CD4-positive, alpha-beta T cell treated with Interleukin-4 for 4 hours (primary cell): ENCODE data around the gene SOCS4.
"Not testable (repeated sequence)": the region's sequence is repeated elsewhere in the genome, so short reads cannot be mapped to it uniquely, and the experiment has no call there.

Experiments
- DNase-seq: peaks from one replicate; pipeline ENCODE4 v3.0.0-alpha.2; 2020

The SOCS4 gene, protein sequence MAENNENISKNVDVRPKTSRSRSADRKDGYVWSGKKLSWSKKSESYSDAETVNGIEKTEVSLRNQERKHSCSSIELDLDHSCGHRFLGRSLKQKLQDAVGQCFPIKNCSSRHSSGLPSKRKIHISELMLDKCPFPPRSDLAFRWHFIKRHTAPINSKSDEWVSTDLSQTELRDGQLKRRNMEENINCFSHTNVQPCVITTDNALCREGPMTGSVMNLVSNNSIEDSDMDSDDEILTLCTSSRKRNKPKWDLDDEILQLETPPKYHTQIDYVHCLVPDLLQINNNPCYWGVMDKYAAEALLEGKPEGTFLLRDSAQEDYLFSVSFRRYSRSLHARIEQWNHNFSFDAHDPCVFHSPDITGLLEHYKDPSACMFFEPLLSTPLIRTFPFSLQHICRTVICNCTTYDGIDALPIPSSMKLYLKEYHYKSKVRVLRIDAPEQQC

DNA sequence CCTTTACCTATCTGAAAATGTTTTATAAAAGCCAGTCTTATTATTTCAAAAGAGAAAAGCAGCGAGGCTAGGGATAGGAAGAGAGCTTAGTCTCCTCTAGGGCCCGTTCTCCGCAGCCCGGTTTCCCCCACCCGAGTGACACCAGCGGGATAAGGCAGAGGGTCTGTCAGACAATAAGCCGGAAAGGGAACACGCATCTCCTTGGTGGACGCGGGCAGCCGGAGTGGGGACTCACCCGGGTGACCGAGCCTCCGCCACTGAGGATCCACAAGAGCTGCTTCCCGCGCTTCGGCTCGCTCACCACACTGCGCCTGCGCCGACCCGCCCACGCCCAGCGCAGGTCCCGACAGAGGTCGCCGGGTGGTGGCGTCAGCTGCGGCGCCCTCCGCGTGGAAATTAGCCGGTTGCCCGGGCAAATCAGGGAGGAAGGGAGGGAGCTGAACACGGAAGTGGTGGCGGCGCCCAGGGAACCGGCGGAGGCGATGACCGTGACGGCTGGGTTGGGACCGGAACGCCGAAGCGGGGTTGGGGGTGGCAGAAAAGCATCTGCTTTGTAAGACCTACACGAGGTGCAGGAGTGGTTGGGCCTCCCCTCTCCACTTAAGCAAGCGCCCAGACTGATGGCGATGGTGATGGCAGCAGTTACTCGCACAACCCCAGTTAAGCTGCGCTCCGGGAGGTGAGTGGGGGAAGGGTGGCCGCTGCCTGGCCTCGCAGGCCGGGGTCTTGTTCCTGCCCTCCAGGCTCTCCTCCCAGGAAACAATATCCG, at the start of gene SOCS4, which contains the start of gene WDHD1:
TSS of gene SOCS4 (plus strand) at position 444 of the 769 bp plus-strand sequence. CDS start 15,806 bp downstream, outside the sequence.
TSS of gene WDHD1 (minus strand) at position 307 of the 769 bp plus-strand sequence. CDS start 312 bp downstream, outside the sequence.
- peak; percentile 93 for DNase-seq

DNA sequence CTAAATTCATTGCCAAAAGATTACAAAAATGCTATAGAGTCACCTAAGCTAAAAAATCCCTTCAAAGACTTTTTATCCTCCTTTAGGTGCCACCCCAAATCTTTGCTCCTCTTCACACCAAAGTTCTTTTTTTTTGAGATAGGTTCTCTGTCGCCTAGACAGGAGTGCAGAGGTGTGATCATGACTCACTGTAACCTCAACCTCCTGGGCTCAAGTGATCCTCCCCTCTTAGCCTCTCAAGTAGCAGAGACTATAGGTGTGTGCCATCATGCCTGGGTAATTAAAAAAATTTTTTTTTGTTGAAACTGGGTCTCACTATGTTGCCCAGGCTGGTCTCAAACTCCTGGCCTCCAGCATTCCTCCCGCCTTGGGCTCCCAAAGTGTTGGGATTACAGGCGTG, 48.0 kb upstream of the SOCS4 start:
- no peak for DNase-seq

DNA sequence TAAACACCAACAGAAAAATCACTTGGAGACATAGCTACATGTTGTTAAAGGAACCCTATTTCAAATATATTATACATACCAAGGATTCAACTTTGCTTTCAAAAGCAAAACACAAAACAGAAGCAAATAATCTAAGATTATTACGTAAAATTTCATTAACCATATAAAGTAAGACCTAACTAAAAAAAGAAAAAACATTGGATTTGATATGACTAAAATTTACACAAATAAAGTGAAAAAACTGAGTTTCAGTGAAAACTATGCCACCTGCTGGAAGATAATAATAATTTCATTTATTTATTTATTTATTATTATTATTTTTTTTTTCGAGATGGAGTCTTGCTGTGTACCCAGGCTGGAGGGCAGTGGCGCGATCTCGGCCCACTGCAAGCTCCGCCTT, 45.3 kb upstream of the SOCS4 start:
- DNase-seq = no peak

DNA sequence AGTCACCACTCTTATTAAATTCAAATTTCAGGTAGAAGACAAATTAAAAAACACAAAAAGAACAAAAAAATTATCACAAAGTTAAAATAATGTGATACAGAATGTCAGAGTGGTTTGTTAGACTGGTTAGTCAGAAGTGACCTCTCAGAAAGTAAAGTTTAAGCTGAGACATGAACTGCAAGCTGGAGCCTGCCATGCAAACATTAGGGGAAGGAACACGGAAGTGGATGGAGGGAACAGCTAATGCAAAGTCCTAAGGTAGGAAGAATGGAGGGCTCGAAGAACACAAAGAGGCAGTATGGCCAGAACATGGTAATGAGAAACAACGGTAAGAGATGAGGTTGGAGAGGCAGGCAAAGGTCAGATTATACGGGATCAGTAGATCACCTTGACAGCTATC, 41.9 kb upstream of the SOCS4 start:
- DNase-seq = no peak

DNA sequence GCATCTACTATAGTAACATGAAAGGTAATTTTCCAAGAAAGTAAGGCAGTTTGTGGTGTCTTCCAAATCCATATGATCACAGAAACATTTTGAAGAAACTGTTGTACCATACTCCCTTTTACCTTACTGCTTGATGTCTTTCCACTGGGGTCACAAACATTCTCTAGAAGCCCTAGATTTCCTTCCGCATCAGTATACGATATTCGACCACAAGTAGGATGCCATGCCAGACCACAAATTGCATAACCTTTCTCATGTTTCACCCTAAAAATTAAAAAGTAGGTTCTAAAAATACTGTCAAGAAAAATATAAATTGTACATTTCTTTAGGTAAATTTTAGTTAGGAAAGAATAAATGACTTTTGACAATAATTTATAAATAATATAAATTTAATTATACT, 26.7 kb upstream of the SOCS4 start:
- DNase-seq = no peak

DNA sequence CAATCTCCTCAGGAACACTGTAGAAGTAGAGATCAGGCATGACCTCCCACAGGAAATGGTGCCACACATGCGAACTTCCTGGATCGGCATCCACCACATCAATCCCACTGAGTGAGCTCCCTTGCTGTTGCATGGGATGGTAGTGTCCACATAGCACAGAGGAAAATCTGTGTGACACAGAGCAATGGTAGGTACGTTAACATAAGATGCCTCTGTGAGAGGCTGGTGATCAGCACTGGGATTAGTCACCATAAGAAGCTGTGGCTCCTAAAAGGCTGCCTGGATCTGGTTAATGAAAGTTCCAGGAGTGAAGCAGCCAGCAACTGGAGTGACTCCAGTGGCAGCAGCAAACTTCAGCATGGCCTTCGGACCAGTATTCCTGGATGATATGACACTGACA, 22.0 kb upstream of the SOCS4 start:
- no peak for DNase-seq

DNA sequence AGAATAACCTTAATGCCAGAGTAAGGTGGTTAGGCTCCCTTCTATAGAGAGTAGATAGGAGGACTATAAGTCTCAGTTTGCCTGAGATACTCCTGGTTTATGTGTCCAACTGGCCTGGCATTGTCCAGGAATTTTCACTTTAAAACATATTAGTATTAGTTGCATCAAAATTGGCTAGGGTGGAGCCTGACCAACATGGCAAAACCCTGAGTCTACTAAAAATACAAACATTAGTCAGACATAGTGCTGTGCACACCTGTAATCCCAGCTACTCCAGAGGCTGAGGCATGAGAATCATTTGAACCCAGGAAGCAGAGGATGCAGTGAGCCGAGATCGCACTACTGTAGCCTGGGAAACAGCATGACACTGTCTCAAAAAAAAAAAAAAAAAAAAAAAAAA, 12.0 kb upstream of the SOCS4 start:
- no peak for DNase-seq

DNA sequence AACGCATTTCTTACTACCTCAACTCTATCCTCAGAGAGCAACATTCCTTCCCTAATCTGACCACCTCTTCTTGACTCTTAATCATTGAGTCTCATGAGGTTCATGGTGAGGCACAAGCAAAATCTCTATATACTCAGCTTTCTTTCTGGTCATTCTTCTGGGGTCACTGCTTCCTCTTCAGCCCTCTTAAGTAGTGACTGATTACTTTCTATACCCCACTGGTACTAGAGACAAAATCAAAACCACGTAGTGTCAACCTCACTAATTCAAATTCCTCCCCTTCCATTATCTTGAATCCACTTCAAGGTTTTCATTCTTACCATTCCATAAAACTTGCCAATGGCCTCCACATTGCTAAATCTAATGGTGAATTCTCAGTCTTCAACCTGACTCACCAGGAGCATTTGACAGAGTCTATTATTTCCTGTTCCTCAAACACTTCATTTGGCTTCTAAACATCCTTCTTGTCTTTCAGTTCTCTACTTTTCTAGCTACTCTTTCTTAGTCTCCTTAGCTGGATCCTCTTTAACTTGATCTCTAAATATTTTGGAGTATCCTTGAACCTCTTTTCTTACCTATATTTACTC, 7.0 kb upstream of the SOCS4 start:
- DNase-seq = no peak

DNA sequence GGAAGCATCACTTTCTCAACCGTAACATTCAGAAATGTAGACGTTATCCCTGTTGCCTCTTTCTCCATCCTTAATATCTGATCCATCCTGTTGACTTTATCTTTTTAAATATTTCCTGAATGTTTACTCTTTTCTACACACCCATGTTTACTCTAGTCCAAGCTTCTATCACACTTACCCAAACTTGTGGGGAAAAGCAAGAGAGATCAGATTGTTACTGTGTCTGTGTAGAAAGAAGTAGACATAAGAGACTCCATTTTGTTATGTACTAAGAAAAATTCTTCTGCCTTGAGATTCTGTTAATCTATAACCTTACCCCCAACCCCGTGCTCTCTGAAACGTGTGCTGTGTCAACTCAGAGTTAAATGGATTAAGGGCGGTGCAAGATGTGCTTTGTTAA, 2.7 kb upstream of the SOCS4 start:
- DNase-seq = not testable (repeated sequence)

DNA sequence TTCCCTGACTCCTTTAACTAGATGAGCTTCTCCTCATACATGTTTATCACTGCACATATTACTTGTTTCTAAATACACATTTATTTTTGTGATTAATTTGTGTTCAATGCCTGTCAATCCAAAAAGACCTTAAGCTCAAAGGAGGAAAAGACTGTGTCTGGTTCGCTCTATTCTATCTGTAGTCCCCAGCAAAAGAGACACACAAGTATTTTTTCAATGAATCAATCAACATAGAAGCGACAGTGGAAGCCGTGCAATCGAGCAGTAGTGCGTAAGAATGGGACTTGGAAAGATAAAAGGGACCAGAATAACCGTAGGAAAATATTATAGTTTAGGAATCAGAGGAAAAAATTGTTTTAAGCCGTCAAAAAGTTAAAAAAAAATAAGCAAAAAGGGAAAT, 1.1 kb upstream of the SOCS4 start:
- no peak for DNase-seq

DNA sequence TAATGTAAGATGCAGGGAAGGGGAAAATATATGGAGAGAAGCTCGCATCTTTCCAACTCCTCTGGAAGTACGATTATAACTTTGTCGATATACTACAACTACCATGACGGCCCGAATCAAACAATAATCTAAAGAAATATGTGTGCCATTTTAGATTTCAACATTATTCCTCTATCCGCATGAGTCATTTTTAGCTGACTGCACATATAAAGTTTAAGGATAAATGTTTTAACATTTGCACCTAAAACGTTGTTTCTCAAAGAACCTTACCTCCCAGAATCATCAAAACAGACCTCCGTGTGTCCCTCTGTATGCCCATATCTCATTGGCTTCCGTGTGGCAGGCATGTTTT, 619 bp upstream of the SOCS4 start:
- no peak for DNase-seq

DNA sequence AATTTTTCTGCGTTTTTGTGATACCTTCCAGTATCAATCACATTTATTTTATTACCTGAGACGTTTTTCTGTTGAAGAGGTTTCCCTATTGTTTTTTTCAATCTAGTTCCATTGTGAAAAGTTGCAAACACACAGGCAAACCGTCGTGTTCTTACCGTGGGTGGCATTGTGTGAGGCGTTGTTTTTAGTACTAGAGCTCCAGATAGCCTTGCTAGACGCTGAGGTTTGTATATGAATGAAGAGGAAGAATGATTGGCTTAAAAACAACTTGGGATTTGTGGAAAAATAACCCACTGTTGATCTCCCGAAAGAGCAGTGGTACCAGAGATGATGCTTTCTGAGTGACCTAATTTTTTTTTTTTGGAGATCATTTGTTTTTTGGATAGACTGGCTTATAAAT, 1.0 kb downstream of the SOCS4 start:
- no peak for DNase-seq

DNA sequence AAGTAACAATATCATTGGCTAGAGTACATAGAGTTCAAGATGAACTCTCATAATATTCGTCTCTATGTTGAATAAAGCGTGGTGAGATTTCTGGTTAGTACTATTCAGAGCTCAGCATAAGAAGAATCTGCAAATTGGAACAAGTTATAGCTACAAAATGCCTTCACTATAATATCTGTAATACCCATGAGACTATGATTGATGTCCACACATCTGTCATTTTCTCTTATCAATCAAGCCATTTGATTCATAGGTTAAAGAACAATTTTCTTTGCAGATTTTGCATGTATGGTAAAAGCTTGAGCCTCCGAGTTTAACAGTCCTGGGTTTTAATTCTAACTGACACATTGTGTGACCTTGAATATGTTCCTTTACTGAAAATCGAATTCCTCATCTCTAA, 1.4 kb downstream of the SOCS4 start:
- no peak for DNase-seq

DNA sequence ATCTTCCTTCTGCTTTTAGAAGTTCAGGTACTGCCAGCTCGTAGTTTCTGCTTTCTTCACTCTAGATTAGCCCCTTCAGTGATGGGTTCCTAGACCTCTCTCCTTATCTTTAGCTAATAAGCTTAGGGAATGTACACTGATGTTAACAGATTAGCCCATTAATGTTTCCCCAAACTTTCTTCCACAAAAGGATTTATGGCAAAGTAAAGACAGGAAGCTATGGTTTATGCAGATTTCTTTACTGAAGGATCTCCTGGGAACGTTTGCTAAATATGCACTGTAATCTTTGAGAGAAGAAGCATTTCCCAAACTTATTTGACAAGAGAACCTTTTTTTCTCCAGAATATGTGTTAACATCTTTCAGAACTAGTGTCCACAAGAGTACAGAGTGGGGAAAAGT, 4.2 kb downstream of the SOCS4 start:
- no peak for DNase-seq

DNA sequence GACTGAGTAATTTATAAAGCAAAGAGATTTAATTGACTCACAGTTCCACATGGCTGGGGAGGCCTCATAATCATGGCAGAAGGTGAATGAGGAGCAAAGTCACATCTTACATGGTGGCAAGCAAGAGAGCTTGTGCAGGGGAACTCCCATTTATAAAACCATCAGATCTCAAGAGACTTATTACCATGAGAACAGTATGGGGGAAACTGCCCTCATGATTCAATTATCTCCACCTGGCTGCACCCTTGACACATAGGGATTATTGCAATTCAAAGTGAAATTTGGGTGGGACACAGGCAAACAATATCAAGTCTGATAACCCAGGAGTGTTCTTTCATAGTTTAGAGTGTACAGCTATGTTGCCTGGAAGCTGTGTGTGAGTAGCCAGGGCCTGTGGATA, 11.0 kb downstream of the SOCS4 start:
- not testable (repeated sequence) for DNase-seq

DNA sequence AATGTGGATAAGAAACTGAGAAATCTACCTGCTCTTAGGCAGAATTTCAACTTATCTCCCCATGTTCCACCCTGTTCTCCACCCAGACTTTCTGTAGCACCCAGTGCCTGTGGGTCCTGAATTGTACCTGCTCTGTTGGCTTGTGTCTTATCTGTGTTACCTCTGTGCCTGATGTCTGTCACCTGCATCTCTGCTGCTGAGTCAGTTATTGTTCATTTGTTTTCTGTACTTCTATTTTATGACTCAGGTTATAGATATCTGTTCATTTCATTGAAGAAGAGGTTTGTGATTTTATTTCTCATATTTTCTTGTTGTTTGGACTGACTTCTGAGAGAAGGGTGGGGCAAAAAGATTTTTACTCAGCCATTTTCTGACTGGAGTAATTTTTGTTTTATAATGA, 11.7 kb downstream of the SOCS4 start:
- DNase-seq = no peak

DNA sequence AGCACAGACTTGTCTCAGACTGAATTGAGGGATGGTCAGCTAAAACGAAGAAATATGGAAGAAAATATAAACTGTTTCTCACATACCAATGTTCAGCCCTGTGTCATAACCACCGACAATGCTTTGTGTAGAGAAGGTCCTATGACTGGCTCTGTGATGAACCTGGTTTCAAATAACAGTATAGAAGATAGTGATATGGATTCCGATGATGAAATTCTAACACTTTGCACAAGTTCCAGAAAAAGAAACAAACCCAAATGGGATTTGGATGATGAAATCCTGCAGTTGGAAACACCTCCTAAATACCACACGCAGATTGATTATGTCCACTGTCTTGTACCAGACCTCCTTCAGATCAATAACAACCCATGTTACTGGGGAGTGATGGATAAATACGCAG, 16.5 kb downstream of the SOCS4 start:
- DNase-seq = no peak

DNA sequence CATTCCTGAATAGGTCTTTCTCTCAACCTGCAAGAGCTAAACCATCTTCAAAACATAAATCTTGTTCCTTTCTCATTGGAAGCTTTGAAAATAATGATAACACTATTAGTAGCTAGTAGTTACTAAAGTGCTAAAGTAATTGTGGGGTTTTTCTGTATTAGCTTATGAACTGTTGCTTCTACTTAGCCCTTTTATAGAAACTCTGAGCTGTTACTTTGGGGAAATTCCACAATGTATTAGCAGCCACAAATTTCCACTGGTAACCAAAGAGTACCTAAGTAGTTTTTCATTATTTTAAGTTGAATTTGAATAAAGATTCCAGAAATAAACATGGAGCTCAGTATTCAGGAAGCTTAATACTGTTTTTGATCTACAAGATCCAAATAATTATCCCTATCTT, 18.1 kb downstream of the SOCS4 start:
- DNase-seq = no peak

DNA sequence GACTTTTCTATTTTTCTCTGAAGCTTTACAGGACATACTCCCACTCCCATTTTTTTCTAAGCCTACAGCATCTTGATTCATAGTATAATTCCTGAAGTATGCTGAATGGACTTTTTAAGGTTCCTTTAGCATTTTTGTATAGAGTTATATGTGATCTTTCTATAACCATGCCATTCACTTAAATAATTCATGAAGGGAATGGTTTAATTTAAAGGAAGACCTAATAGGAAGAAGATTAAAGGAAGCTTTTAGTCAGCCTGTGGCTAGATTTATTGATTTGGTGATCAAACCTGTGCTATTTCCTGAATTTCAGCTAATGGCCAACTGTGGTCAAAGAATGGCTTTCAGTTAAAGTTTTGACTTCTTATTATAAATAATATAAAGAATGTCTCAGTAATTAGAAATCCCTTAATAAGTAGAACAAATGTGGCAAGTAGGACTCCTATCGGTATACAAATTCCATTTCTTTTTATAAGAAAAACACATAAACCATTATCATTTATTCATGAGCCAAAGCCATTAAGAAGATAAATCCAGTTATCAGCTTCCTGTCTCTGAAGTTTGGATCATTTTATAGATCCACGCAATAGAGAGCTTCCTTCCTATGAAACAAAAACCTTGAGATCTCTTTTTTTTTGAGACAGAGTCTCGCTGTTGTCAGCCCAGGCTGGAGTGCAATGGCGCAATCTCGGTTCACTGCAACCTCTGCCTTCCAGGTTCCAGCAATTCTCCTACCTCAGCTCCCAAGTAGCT, 20.4 kb downstream of the SOCS4 start:
- no peak for DNase-seq

DNA sequence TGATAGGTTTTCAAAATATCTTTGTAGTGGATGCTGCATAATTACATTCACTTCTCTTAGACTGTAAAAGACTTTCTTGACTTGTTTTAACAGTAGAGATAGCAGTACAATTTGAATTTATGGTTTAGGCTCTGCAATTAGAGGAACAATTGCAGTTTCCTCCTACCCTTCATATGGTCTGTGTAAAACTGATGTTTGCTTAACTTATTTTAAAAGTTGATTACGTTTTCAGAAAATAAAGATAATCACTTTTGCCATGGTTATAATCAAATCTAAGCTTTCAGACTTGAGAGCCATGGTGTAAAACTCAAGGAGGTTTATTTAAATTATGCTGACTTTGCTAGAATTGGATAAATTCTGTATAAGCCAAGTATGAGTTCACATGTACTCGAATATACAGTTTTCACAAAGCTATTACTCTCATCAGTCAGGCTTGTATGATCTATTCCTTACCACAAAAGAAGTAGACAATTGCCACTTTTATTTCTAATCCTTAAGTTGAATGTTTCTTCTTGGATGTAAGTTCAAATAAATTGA, 21.9 kb downstream of the SOCS4 start:
- no peak for DNase-seq

DNA sequence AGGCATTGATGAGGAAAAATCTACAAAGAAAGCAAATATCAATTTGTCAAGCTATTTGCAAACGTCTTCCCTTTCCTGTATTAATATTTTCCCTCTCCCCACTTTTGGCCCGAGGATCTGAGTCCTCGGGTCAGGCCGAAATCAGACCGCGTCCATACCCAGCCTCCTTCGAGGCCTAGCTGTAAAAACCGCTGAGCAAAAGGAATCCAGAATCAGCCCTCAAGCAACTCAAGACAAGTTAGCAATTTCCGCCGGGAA, 24.1 kb downstream of the SOCS4 start:
- no peak for DNase-seq

DNA sequence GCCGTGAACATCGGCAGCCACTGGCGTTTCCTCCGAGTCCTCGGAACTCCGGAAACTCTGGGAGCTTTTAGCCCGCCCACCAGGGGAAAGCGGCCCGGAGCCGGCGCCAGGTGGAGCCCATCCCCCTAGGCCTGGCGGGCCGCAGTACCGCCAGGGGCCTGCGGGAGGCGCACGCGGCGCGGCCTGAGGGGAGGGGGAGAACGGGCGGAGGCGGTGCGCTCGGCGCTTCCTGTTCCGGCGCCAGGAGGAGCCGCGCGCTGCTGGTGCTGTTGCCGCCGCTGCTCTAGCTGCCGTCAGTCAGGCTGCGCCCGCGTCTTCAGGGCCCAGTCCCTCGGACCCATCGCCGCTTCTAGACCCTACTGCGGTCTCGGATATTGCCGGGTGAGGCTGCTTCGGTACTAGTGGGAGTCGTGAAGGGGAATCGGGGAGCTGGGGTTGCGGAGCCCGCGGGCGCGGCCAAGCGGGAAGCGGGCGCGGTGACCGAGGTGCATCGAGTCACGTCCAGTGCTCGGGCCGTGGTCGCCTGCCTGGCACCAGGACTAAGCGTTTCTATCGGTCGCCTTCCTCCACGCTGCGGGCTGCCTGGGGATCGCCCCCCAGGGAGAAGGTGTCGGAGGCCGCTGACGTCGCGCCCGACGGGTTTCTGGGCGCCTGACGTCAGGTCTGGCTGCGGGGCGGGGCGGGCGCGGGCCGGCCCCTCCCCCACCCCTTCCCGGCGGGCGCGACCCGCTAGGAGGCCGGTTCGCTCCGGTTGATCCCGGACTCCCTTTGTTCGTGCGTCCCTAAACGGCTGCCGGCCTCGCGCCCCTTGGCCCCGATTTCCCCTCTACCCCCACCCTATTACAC, 24.6 kb downstream of the SOCS4 start, which contains the start of gene MAPK1IP1L:
TSS of gene MAPK1IP1L (plus strand) at position 225 of the 846 bp plus-strand sequence. CDS start 10,037 bp downstream, outside the sequence.
- peak; percentile 85 for DNase-seq
